HL-60 (cell line): ENCODE results near the gene ERICH4.

Source experiments
- TF ChIP-seq, protein P1 (sequence below): IDR thresholded peaks from one replicate; pipeline ENCODE4 v1.5.1; 2011; ENCODE audit warnings: low read length, control low read depth, inconsistent platforms; ENCODE audit not compliant: insufficient read depth
- TF ChIP-seq, protein P2 (sequence below): IDR thresholded peaks from 2 replicates; pipeline ENCODE4 v1.6.1; 2012; ENCODE audit warnings: low read depth; ENCODE audit not compliant: insufficient replicate concordance

DNA sequence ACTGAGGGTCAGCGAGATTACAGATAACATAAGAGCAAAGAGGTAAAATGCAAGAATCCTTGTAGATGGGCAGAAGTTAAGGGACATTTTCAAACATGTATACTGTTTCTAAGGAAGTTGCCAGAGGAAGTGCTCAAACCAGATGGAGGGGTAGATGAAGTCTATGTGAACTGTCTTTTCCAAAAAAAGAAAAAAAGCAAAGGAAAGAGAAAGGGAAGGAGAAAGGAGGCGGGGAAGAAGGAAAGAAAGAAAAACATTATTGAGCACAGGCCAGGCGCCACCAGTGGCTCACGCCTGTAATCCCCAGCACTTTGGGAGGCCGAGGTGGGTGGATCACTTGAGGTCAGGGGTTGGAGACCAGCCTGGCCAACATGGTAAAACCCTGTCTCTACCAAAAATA, 8.5 kb upstream of the ERICH4 start:
- TF ChIP-seq, protein P1, sequence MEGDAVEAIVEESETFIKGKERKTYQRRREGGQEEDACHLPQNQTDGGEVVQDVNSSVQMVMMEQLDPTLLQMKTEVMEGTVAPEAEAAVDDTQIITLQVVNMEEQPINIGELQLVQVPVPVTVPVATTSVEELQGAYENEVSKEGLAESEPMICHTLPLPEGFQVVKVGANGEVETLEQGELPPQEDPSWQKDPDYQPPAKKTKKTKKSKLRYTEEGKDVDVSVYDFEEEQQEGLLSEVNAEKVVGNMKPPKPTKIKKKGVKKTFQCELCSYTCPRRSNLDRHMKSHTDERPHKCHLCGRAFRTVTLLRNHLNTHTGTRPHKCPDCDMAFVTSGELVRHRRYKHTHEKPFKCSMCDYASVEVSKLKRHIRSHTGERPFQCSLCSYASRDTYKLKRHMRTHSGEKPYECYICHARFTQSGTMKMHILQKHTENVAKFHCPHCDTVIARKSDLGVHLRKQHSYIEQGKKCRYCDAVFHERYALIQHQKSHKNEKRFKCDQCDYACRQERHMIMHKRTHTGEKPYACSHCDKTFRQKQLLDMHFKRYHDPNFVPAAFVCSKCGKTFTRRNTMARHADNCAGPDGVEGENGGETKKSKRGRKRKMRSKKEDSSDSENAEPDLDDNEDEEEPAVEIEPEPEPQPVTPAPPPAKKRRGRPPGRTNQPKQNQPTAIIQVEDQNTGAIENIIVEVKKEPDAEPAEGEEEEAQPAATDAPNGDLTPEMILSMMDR: no peak
- TF ChIP-seq, protein P2, sequence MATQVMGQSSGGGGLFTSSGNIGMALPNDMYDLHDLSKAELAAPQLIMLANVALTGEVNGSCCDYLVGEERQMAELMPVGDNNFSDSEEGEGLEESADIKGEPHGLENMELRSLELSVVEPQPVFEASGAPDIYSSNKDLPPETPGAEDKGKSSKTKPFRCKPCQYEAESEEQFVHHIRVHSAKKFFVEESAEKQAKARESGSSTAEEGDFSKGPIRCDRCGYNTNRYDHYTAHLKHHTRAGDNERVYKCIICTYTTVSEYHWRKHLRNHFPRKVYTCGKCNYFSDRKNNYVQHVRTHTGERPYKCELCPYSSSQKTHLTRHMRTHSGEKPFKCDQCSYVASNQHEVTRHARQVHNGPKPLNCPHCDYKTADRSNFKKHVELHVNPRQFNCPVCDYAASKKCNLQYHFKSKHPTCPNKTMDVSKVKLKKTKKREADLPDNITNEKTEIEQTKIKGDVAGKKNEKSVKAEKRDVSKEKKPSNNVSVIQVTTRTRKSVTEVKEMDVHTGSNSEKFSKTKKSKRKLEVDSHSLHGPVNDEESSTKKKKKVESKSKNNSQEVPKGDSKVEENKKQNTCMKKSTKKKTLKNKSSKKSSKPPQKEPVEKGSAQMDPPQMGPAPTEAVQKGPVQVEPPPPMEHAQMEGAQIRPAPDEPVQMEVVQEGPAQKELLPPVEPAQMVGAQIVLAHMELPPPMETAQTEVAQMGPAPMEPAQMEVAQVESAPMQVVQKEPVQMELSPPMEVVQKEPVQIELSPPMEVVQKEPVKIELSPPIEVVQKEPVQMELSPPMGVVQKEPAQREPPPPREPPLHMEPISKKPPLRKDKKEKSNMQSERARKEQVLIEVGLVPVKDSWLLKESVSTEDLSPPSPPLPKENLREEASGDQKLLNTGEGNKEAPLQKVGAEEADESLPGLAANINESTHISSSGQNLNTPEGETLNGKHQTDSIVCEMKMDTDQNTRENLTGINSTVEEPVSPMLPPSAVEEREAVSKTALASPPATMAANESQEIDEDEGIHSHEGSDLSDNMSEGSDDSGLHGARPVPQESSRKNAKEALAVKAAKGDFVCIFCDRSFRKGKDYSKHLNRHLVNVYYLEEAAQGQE: no peak
